Fibroblast of villous mesenchyme (primary cell): Measurements from ENCODE around the gene RHEBL1. TPM values are rescaled to one million over a fixed set of nuclear protein-coding genes. Genes with fewer than 3 reads are reported as not detected.

Experiments
- DNase-seq: peaks from one replicate; pipeline ENCODE4 v3.0.0-alpha.2; 2010; ENCODE audit warnings: low read depth
- H3K4me3 ChIP-seq: 2 replicates; pipeline ENCODE4 v1.5.1; 2011; ENCODE audit warnings: low read depth, mild to moderate bottlenecking, low read length
- CTCF ChIP-seq: IDR thresholded peaks from 2 replicates; pipeline ENCODE4 v1.5.1; 2012; ENCODE audit warnings: low read depth, mild to moderate bottlenecking, low read length; ENCODE audit not compliant: insufficient read depth
- total RNA-seq: library from RNA; depleted of rRNA; stranded (reverse); fragments of >200 nt; gene quantifications from 2 replicates; pipeline ENCODE4 v1.2.3, GENCODE V29; 2012

Gene RHEBL1
- total RNA-seq, 1 donor, result 0.86 TPM

- DNase-seq, result peak; percentile 47
- H3K4me3 ChIP-seq, result no peak overlapping the region
- no peak for TF ChIP-seq CTCF
Measured at GRCh38 chr12:49049566-49050224, 20.1 kb downstream of the RHEBL1 start.

- no peak overlapping the region for H3K4me3 ChIP-seq
- TF ChIP-seq CTCF, result no peak
- DNase-seq, result no peak
Measured at GRCh38 chr12:49048953-49049352, 20.8 kb downstream of the RHEBL1 start.

GRCh38 chr12:49046129-49046895 lies 23.5 kb downstream of the RHEBL1 start:
- no peak overlapping the region for H3K4me3 ChIP-seq
- TF ChIP-seq CTCF, result no peak
- no peak for DNase-seq

GRCh38 chr12:49044660-49045059 lies 25.1 kb downstream of the RHEBL1 start:
- DNase-seq, result no peak
- no peak for TF ChIP-seq CTCF
- H3K4me3 ChIP-seq, result no peak overlapping the region

- DNase-seq, result peak; percentile 51
- no peak overlapping the region for H3K4me3 ChIP-seq
- TF ChIP-seq CTCF, result peak; percentile 79
Measured at GRCh38 chr12:49043856-49044258, 25.9 kb downstream of the RHEBL1 start.

GRCh38 chr12:49043241-49043640 lies 26.5 kb downstream of the RHEBL1 start:
- no peak for DNase-seq
- H3K4me3 ChIP-seq, result no peak overlapping the region
- TF ChIP-seq CTCF, result no peak
